GM18502 (cell line): Measurements from ENCODE around the gene OR5B17.
"Not testable (repeated sequence)": the region's sequence is repeated elsewhere in the genome, so short reads cannot be mapped to it uniquely, and the experiment has no call there.

Experiments used
- ATAC-seq: cut with Tn5 transposase; IDR thresholded peaks from one replicate; pipeline ENCODE4 v1.9.1; 2021; ENCODE audit warnings: mild to moderate bottlenecking; ENCODE audit not compliant: unreplicated experiment, poor library complexity

OR5B17 gene

DNA sequence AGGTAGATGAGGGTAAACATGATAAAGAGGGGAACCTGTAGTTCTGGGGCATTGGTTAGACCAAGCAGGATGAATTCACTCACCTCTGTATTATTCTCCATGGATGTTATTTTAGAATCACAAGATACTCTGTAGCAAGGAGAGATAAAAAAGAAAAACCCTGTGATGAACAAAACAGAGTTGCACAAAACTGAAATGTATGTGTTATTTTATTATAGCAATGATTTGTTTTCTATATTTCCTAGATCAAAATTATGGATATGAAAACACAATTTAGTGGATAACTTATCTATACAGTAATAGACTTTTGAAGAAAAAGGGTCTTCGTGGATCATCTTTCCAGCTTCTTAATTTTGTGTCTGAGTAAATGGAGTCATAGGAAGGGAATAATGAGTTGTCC lies at the start of gene OR5B17:
TSS of gene OR5B17 (minus strand) at position 101 of the 400 bp plus-strand sequence. CDS start at position 101, 0 bp downstream.
- ATAC-seq = no peak

DNA sequence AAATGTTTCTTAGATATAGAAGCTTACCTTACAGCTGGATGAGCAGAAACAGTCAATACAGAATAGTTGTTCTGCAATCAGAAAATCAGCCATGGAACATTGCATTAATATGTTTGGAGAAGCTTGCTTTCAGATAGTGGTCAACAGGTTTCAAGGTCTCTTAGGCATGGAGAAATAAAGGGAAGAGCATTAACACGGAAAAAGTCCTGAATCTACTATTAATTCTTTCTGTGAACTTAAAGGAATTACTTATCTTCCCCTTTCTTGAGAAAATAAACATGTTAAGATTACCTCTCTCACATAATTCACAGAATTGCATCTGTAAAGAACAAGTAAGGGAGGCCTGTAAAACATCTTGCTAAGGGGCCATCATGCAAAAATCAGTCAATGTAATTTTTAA lies 47.9 kb upstream of the OR5B17 start, which contains the start of gene OR5B3:
TSS of gene OR5B3 (minus strand) at position 101 of the 400 bp plus-strand sequence. CDS start 3,465 bp downstream, outside the sequence.
- no peak for ATAC-seq

DNA sequence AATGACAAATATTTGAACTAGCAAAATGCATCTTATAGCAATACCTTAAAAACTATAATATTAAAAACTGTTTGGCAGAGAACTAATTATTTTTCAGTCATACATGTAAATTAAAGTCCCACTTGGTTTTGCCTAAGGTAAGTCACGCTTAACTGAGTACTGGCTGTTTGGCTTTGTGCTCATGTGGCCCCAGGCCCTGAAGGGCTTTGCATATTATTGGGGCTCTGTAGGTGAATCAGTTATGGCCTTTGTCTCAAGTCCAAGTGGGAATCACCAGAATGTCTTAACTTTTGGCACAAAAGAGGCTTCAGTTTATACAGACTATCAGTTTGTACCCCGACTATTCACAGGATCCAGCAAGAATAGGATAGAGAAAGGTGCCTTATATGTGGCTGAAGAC lies 40.8 kb upstream of the OR5B17 start:
- ATAC-seq = not testable (repeated sequence)

DNA sequence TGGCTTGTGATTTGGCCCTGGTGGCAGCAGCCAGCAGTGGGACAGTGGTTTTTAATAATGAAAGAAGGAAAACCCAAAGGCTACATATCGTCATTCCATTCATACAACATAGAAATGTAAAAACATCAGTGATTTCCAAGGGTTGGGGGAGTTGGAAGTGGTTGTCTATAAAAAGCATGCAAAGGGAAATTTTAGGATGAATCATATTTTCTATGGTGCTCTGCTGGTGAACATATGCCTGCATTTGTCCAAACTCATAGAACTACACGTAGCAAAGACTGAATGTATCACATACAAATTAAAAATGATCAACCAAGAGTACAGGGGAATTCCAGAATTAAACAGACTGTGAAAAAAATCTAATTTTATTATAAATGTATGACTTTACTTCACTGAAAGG lies 36.7 kb upstream of the OR5B17 start:
- no peak for ATAC-seq

DNA sequence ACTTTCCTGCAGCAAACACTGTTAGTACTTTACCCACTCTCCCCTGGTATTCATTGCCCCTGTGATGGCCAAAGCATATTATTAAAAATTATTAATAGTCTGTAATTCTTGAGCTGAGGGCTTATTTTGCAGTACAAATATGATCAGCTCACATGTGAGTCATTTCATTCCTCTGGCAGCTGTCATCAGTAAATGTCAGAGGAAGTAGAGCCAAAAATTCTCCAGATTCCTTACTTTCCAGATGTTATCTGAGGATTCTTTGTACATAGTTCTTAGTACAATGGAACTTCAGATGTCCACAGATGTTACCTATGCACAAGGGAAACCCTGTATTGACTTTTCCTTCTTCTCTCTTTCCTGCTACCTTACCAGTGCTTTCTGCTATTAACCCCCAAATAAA lies 35.3 kb upstream of the OR5B17 start:
- no peak for ATAC-seq

DNA sequence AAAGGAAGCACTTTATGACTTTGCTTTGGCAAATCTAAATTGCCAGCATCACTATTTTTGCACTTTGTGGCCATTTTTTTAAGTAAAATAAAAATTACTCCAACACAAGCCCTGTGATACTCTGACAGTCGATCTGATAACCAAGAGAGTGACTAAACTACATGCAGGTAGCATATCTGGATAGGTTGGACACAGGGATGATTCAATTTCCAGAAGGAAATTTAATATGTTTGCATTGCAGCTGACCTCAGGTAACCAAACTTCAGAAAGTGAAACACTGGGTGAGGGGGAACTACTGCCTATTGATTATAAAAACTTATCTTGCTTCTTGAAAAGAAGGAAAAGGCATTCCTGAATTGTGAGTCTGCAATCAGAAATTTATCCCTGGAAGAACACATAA lies 33.9 kb upstream of the OR5B17 start:
- ATAC-seq = no peak

DNA sequence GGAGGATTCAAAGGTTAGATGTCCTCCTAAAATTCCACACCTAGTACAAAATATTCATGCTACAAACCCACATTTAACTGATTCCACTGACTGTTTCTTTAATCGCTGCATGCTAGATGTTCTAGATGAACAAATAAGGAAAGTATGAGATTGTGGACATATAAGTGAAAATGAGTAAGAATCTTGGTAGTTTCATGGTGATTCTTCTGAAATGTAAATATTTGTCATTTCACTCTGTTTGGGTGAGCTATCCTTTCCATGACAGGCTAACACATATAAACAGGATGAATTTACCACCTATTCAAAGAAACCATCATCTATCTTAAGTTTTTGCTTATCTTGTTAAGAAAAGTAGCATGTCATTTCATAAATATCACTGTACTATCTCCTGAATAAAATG lies 33.0 kb upstream of the OR5B17 start:
- no peak for ATAC-seq

DNA sequence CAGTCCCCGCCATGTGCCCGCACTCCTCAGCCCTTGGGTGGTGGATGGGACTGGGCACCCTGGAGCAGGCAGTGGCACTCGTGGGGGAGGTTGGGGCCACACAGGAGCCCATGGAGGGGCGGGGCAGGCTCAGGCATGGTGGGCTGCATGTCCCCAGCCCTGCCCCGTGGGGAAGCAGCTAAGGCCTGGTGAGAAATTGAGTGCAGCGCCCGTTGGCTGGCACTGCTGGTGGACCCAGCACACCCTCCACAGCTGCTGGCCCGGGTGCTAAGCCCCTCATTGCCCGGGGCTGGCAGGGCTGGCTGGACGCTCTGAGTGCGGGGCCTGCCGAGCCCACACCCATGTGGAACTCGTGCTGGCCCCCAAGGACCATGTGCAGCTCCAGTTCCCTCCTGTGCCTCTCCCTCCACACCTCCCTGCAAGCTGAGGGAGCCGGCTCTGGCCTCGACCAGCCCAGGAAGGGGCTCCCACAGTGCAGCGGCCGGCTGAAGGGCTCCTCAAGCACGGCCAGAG lies 31.7 kb upstream of the OR5B17 start:
- no peak for ATAC-seq

DNA sequence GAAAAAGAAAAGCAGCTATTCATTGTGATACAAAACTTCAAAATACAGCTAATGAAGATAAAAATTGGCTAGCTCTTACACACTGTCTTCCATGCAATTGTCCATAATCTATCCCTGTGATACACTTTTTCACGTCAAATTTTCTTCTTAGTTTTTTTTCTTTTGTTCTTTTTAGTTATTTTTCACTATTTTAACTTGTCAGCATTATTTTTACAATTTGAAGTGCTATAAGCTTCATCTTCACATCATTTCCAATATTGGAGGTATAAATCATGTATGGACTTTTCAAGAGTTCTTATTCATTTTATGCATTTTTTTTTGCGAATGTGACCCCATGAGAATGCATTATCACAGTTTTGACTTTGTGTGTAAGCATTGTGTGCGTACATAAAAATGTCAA lies 4.1 kb downstream of the OR5B17 start:
- no peak for ATAC-seq

DNA sequence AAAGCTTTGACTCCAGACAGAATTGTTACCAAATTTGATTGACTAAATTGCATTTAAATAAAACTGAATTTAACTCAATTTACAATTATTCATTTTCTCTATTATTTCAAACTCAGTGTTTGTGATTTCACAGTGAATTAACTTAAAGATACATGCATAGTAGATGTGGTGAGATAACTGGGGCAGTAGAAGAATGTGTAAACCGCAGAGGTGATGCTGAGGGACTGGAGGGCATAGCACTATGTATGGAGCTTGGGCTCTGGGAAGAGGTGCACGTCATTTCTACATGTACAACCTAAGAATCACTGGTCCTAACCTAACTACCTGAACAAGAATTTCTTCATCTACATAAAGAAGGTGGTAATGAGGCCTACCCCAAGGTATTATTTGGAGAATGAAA lies 13.7 kb downstream of the OR5B17 start:
- no peak for ATAC-seq

DNA sequence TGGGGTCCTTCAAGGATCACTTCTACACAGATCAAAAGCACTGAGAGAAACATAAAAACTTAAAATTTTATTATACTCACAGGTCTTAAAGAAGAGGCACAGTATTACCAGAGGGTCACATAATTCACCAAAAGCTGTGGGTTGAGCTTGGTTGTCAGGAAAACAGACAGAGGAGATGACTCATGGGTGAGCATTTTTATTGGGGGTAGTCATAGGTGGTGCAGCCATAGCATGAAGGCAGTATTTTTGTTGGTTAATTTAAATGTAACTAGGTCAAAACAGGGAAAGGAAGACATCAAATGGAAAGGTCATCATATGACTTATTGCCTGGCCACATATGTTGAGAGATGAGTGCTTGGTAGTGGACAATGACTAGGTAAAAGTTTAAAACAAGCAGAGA lies 24.2 kb downstream of the OR5B17 start:
- no peak for ATAC-seq

DNA sequence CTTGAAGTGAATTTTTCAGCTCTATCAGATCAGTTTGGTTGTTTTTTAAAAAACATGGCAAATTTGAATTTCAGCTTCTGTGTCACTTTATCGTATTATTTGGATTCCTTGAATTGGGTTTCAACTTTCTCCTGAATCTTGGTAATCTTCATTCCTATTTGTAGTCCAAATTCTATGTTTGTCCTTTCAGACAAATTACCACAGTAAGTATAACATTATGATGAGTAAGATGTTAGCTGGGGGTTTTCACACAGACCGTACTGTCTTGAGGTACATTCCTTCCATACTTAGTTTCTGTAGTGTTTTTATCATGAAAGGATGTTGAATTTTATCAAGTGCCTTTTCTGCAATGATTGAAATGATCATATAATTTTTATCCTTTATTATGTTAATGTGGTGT lies 28.0 kb downstream of the OR5B17 start:
- no peak for ATAC-seq

DNA sequence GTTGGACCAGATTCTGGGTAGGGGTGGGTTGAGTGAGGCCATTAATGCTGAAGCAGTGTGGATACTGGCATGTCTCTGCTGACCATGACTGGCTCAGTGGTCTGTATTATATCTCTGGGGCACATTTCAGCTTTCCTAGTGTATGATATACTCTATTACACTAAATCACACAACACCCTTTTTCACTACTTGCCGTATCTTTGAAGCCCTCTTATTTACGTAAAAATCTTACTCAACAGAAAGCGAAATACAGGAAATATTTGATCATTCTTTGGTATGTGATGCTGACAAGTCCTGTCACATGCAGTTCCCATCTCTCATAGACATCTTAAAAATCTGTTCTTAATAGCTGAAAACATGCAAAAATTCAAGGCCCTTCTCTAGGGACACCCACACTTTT lies 40.3 kb downstream of the OR5B17 start:
- no peak for ATAC-seq

DNA sequence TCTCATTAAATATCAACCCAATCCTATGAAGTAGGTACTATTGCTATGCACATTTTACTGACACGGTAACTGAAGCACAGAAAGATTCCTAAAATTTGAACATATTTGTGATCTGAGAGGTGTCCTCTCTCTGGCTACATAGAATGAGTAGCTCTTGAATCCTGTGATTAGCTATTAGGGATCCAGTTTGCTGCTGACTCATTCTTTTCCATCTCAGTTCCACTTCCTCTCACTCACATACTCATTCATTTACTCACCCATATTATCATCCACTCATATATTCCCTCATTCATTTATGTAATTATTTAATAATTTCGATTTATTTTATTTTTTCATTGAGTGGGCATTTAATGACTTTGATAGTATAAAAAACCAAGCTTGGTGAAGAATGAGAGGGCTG lies 42.7 kb downstream of the OR5B17 start:
- no peak for ATAC-seq
